HEK293 (cell line): Measurements from ENCODE around the gene GTPBP6.
"Not testable (repeated sequence)": the region's sequence is repeated elsewhere in the genome, so short reads cannot be mapped to it uniquely, and the experiment has no call there.

Experiments used
- CTCF ChIA-PET: fragments of 350-600 bp; formaldehyde crosslinking; extraction: SDS; loops from one replicate; lab custom pipeline; 2021; ENCODE audit warnings: antibody characterized with exemption; lab: Yijun Ruan, JAX
- POLR2A ChIA-PET: fragments of 300-600 bp; formaldehyde crosslinking; extraction: SDS; loops from one replicate; lab custom pipeline; 2020; ENCODE audit warnings: antibody characterized with exemption, inconsistent platforms; lab: Yijun Ruan, JAX
- H3K27ac ChIP-seq: fragments of 200-500 bp; sonication (Bioruptor generic); 2 replicates; pipeline ENCODE4 v1.5.1; 2014; ENCODE audit warnings: low read depth, low read length, control low read depth, inconsistent platforms; ENCODE audit errors: extremely low read depth
- H3K36me3 ChIP-seq, 2 experiments: fragments of 200-500 bp in 1 of 2; sonication (Bioruptor generic) in 1 of 2; 1 replicate in 1 of 2; 2 replicates in 1 of 2; pipeline ENCODE4 v1.5.1; 2014 to 2017; ENCODE audit warnings: inconsistent platforms in 2 of 2, low read length in 2 of 2; ENCODE audit not compliant: control insufficient read depth in 2 of 2, insufficient read depth in 1 of 2
- H3K4me1 ChIP-seq: fragments of 200-500 bp; sonication (Bioruptor generic); 2 replicates; pipeline ENCODE4 v1.5.1; 2014; ENCODE audit warnings: mild to moderate bottlenecking, low read length, inconsistent platforms; ENCODE audit not compliant: control insufficient read depth, insufficient read depth
- H3K4me3 ChIP-seq: 2 replicates; pipeline ENCODE4 v1.5.1; 2011; ENCODE audit warnings: low read depth, mild to moderate bottlenecking, control low read depth, low read length, moderate library complexity
- H3K9me3 ChIP-seq: fragments of 200-500 bp; sonication (Bioruptor generic); 2 replicates; pipeline ENCODE4 v1.5.1; 2014; ENCODE audit warnings: low read depth, low read length, inconsistent platforms; ENCODE audit not compliant: control insufficient read depth, insufficient read depth
- GLIS1 ChIP-seq: fragments of 450-650 bp; formaldehyde crosslinking; IDR thresholded peaks from 2 replicates; pipeline ENCODE4 v1.5.1; 2016; ENCODE audit warnings: missing biosample characterization, missing genetic modification characterization
- INSM2 ChIP-seq: fragments of 450-650 bp; formaldehyde crosslinking; IDR thresholded peaks from 2 replicates; pipeline ENCODE4 v1.5.1; 2016; ENCODE audit warnings: missing biosample characterization, missing genetic modification characterization
- SCRT1 ChIP-seq: fragments of 450-650 bp; formaldehyde crosslinking; IDR thresholded peaks from 2 replicates; pipeline ENCODE4 v1.5.1; 2016; ENCODE audit warnings: missing biosample characterization, missing genetic modification characterization, borderline replicate concordance
- SCRT2 ChIP-seq: fragments of 450-650 bp; formaldehyde crosslinking; IDR thresholded peaks from 2 replicates; pipeline ENCODE4 v1.5.1; 2016; ENCODE audit warnings: missing biosample characterization, missing genetic modification characterization
- ZFP69B ChIP-seq: fragments of 450-650 bp; formaldehyde crosslinking; IDR thresholded peaks from 2 replicates; pipeline ENCODE4 v1.5.1; 2016; ENCODE audit warnings: missing biosample characterization, missing genetic modification characterization
- ZNF10 ChIP-seq: fragments of 450-650 bp; formaldehyde crosslinking; IDR thresholded peaks from 2 replicates; pipeline ENCODE4 v1.5.1; 2017; ENCODE audit warnings: missing biosample characterization, missing genetic modification characterization
- ZNF114 ChIP-seq: fragments of 450-650 bp; formaldehyde crosslinking; IDR thresholded peaks from 2 replicates; pipeline ENCODE4 v1.5.0; 2017; ENCODE audit warnings: missing biosample characterization, missing genetic modification characterization
- ZNF211 ChIP-seq: fragments of 450-650 bp; formaldehyde crosslinking; IDR thresholded peaks from 2 replicates; pipeline ENCODE4 v1.5.1; 2016; ENCODE audit warnings: low read depth, missing biosample characterization, missing genetic modification characterization
- ZNF23 ChIP-seq: fragments of 450-650 bp; formaldehyde crosslinking; IDR thresholded peaks from 2 replicates; pipeline ENCODE4 v1.5.1; 2016; ENCODE audit warnings: missing biosample characterization, missing genetic modification characterization, borderline replicate concordance
- ZNF24 ChIP-seq: fragments of 450-650 bp; formaldehyde crosslinking; IDR thresholded peaks from 2 replicates; pipeline ENCODE4 v1.5.1; 2016; ENCODE audit warnings: missing biosample characterization, missing genetic modification characterization
- ZNF335 ChIP-seq: fragments of 450-650 bp; formaldehyde crosslinking; conservative IDR thresholded peaks from 2 replicates; pipeline ENCODE4 v1.5.1; 2016; ENCODE audit warnings: missing biosample characterization, missing genetic modification characterization
- ZNF366 ChIP-seq: fragments of 450-650 bp; formaldehyde crosslinking; conservative IDR thresholded peaks from 2 replicates; pipeline ENCODE4 v1.5.1; 2016; ENCODE audit warnings: missing biosample characterization, missing genetic modification characterization
- ZNF521 ChIP-seq: fragments of 450-650 bp; formaldehyde crosslinking; IDR thresholded peaks from 2 replicates; pipeline ENCODE4 v1.5.1; 2017; ENCODE audit warnings: missing biosample characterization, mild to moderate bottlenecking, missing genetic modification characterization
- ZNF664 ChIP-seq: fragments of 450-650 bp; formaldehyde crosslinking; IDR thresholded peaks from 2 replicates; pipeline ENCODE4 v1.5.1; 2016; ENCODE audit warnings: missing biosample characterization, missing genetic modification characterization
- TF ChIP-seq, protein P1 (sequence below): fragments of 450-650 bp; formaldehyde crosslinking; IDR thresholded peaks from 2 replicates; pipeline ENCODE4 v1.5.1; 2016; ENCODE audit warnings: missing biosample characterization, missing genetic modification characterization

Gene GTPBP6

GRCh38 chrX:265502-265901, 53.1 kb downstream of the GTPBP6 start:
- Histone ChIP-seq H3K9me3 (no peaks in the 10 kb centered on the region), H3K36me3 (no peaks in the 10 kb centered on the region), H3K4me3 (no peak overlapping the region), H3K4me1 (no peaks in the 10 kb centered on the region), H3K27ac (no peak overlapping the region)
- no peak for TF ChIP-seq ZNF366 (tag by site-specific recombination)
- ChIA-PET POLR2A (no interaction called here), CTCF (no interaction called here)

DNA sequence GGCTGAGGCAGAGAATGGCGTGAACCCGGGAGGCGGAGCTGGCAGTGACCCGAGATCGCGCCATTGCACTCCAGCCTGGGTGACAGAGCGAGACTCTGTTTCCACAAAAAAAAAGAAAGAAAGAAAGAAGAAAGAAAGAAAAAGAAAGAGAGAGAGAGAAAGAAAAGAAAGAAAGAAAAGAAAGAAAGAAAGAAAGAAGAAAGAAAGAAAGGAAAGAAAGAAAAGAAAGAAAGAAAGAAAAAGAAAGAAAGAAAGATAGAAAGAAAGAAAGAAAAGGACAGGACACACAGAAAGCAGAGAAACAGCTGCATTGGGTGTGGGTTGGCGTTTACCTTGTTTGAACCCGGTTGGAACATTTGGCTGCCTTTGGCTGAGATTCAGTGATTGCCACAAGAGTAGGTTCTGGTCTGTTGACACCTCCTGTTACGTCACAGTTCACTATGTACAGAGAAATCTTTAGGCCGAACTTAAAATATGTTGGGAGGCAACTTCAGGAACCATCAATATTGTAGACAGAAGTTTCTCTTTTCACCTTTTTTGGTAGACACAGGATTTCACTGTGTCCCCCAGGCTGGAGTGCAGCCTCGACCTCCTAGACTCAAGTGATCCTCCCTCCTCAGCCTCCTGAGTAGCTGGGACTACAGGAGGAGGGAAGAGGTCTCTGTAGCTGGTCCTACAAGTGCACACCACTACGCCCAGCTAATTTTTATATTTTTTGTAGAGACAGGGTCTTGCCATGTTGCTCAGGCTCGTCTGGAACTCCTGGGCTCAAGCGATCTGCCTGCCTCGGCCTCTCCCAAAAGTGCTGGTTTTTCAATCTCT, 53.8 kb downstream of the GTPBP6 start:
- Histone ChIP-seq H3K36me3 (no peaks in the 10 kb centered on the region), H3K4me3 (no peak overlapping the region), H3K4me1 (no peaks in the 10 kb centered on the region), H3K9me3 (no peaks in the 10 kb centered on the region), H3K27ac (no peak overlapping the region)
- TF ChIP-seq ZNF366 (tag by site-specific recombination) = peak; percentile 79
- no peak for TF ChIP-seq ZNF664 (tag by site-specific recombination)
- TF ChIP-seq ZNF10 = no peak
- TF ChIP-seq ZNF335 = no peak
- no peak for TF ChIP-seq ZNF23 (tag by site-specific recombination)
- POLR2A ChIA-PET = no interaction called here
- CTCF ChIA-PET = no interaction called here

GRCh38 chrX:264006-264405, 54.6 kb downstream of the GTPBP6 start:
- H3K4me1 ChIP-seq, POLR2A ChIA-PET, H3K36me3 ChIP-seq, CTCF ChIA-PET, H3K9me3 ChIP-seq, H3K27ac ChIP-seq, H3K4me3 ChIP-seq: not testable (repeated sequence)
- 0 out of 2 replicates have a peak, but pooled peaks have one; percentile 27 for TF ChIP-seq SCRT1 (tag by site-specific recombination)
- peak; percentile 47; the same call in 1 of the 2 replicates for TF ChIP-seq SCRT2 (tag by site-specific recombination)

DNA sequence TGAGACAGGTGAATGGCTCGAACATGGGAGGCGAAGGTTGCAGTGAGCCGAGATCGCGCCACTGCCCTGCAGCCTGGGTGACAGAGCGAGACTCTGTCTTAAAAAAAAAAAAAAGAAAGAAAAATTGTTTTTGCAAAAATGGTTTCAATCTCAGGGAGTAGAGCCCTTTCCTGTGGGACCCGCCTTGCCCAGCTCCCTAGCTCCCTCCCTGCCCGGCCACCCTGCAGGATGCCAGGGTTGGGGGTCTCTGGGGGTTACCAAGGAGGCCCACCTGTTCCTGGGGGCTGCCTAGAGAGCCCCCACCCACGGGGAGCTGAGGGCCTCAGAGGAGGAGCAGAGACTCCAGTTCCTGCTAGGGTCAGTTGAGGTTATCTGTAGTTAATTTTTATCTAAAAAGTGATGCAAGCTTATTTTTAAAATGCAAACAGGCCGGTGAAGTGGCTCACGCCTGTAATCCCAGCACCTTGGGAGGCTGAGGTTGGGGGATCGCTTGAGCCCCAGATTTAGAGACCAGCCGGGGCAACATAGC, 56.2 kb downstream of the GTPBP6 start:
- H3K36me3 ChIP-seq = no peaks in the 10 kb centered on the region
- ChIA-PET CTCF (no interaction called here), POLR2A (no interaction called here)
- H3K4me3 ChIP-seq = no peak overlapping the region
- TF ChIP-seq ZFP69B (tag by site-specific recombination) (0 out of 2 replicates have a peak, but pooled peaks have one; percentile 57), ZNF23 (tag by site-specific recombination) (no peak)
- no peak overlapping the region for H3K27ac ChIP-seq
- no peaks in the 10 kb centered on the region for H3K9me3 ChIP-seq
- no peaks in the 10 kb centered on the region for H3K4me1 ChIP-seq

GRCh38 chrX:261919-262352, 56.7 kb downstream of the GTPBP6 start:
- CTCF ChIA-PET = no interaction called here
- no peaks in the 10 kb centered on the region for H3K4me1 ChIP-seq
- no peak overlapping the region for H3K4me3 ChIP-seq
- no peaks in the 10 kb centered on the region for H3K9me3 ChIP-seq
- H3K27ac ChIP-seq = no peak overlapping the region
- TF ChIP-seq INSM2 (no peak), ZNF24 (tag by site-specific recombination) (no peak), GLIS1 (tag by site-specific recombination) (no peak), ZNF114 (tag by site-specific recombination) (no peak), ZNF521 (tag by site-specific recombination) (no peak), ZNF211 (tag by site-specific recombination) (no peak)
- TF ChIP-seq, protein P1, sequence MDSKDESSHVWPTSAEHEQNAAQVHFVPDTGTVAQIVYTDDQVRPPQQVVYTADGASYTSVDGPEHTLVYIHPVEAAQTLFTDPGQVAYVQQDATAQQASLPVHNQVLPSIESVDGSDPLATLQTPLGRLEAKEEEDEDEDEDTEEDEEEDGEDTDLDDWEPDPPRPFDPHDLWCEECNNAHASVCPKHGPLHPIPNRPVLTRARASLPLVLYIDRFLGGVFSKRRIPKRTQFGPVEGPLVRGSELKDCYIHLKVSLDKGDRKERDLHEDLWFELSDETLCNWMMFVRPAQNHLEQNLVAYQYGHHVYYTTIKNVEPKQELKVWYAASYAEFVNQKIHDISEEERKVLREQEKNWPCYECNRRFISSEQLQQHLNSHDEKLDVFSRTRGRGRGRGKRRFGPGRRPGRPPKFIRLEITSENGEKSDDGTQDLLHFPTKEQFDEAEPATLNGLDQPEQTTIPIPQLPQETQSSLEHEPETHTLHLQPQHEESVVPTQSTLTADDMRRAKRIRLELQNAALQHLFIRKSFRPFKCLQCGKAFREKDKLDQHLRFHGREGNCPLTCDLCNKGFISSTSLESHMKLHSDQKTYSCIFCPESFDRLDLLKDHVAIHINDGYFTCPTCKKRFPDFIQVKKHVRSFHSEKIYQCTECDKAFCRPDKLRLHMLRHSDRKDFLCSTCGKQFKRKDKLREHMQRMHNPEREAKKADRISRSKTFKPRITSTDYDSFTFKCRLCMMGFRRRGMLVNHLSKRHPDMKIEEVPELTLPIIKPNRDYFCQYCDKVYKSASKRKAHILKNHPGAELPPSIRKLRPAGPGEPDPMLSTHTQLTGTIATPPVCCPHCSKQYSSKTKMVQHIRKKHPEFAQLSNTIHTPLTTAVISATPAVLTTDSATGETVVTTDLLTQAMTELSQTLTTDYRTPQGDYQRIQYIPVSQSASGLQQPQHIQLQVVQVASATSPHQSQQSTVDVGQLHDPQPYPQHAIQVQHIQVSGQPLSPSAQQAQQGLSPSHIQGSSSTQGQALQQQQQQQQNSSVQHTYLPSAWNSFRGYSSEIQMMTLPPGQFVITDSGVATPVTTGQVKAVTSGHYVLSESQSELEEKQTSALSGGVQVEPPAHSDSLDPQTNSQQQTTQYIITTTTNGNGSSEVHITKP = no peak
- TF ChIP-seq, all 188 proteins: peak for 0
- POLR2A ChIA-PET = no interaction called here
- no peaks in the 10 kb centered on the region for H3K36me3 ChIP-seq
